ENCODE data around the gene CHAF1B.

DNA sequence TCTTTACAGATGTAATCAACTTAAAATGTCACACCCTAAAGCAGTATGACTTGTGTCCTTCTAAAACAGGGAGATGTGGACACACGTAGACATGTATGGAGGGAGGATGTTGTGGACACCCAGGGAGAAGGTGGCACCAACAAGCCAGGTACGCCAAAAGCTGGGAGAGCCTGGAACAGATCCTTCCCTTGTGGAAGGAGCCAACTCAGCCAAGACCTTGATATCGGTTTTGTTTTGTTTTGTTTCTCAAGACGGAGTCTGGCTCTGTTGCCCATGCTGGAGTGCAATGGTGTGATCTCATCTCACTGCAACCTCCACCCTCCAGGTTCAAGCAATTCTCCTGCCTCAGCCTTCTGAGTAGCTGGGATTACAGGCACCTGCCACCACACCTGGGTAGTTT, 45.6 kb downstream of the CHAF1B start:
- no peak for TF ChIP-seq SP1 (IDR thresholded peaks at IDR 0.05; ENCODE audit: low read depth, low read length)
- no peak for TF ChIP-seq CTCF (IDR thresholded peaks at IDR 0.05 in 2 of 3, conservative IDR thresholded peaks at IDR 0.05 in 1 of 3; ENCODE audit: control insufficient read depth in 2 of 3, extremely low read depth in 1 of 3, insufficient read depth in 1 of 3, low read depth in 3 of 3, low read length in 3 of 3)
- TF ChIP-seq POLR2AphosphoS5 (IDR thresholded peaks at IDR 0.05; ENCODE audit: low read length), result no peak

Data from GM12878 (cell line).